HFF-Myc (cell line): Measurements from ENCODE around the gene CA11.

Experiments
- DNase-seq: peaks from one replicate; pipeline ENCODE4 v3.0.0-alpha.2; 2011; ENCODE audit warnings: low read depth; ENCODE audit errors: extremely low read depth
- H3K4me3 ChIP-seq: replicated peaks from 2 replicates; pipeline ENCODE4 v1.5.1; 2011; ENCODE audit warnings: low read depth, mild to moderate bottlenecking, control low read depth, low read length
- CTCF ChIP-seq: IDR thresholded peaks from 2 replicates; pipeline ENCODE4 v1.5.1; 2012; ENCODE audit warnings: mild to moderate bottlenecking, low read depth, low read length, control low read depth; ENCODE audit errors: missing control alignments

The CA11 gene

DNA sequence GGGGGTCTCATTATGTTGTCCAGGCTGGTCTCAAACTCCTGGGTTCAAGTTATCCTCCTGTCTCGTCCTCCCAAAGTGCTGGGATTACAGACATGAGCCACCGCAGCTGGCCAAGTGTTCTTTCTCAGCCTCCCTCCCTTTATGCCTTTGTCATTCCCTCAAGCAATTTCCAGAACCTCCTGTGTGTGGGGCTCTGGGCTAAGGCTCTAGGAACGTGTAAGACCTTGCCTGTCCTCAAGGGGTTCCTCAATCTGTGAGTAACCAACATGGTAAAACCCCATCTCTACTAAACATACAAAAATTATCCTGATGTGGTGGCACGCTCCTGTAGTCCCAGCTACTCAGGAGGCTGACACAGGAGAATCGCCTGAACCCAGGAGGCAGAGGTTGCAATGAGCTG, 55.0 kb downstream of the CA11 start:
- no peak for DNase-seq
- no peak overlapping the region for H3K4me3 ChIP-seq
- no peak for TF ChIP-seq CTCF

DNA sequence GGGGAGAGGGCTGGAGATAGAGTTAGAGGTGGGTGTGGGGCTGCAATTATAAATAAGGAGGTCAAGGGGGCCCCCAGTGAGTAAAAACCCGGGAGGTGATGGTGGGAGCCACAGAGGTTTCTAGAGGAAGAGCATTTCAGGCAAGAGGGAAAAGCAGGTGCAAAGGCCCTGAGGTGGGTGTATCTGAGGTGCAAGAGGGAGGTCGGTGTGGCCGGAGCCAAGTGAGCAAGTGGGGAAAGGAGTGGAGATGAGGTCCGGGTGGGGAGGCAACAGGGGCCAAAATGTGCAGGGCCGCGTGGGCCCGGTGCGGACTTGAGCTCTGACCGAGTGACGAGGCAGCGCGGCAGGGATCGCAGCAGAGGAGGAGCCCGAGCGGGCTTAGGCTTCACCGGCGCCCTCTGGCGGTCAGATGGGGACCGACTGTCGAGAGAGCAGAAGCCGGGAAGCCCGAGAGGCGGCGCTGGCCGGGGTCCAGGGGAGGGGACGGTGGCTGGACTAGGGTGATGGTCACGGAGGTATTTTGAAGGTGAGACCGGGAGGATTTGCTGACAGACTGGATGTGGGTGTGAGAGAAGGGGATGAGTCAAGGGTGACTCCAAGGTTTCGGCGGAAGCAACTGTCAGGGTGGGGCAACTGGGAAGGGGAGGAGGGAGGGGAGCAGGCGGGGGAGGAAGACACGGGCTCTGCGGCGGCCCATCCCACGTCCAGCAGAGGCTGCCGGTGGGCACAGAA, 57.2 kb downstream of the CA11 start:
- peak; percentile 48 for DNase-seq
- peak; percentile 92 for TF ChIP-seq CTCF
- peak overlapping the region; percentile 19; the same call in 1 of the 2 replicates for H3K4me3 ChIP-seq
